H1 (cell line): ENCODE results near the gene RAB3A. TPM values are rescaled to one million over a fixed set of nuclear protein-coding genes. Genes with fewer than 3 reads are reported as not detected.

ENCODE experiments used
- CTCF ChIA-PET: fragments of 300-600 bp; sonication (Branson Sonifier 250); formaldehyde crosslinking; loops from one replicate; lab custom pipeline; 2021; ENCODE audit not compliant: partially characterized antibody; lab: Charles Lee
- POLR2A ChIA-PET: fragments of 300-600 bp; sonication (Branson Sonifier 250); formaldehyde crosslinking; loops from one replicate; lab custom pipeline; 2021; ENCODE audit warnings: inconsistent platforms; ENCODE audit not compliant: partially characterized antibody; lab: Charles Lee
- DNase-seq, 2 experiments: peaks; one replicate each; pipeline versions ENCODE4 v3.0.0 to v3.0.0-alpha.2; 2010 to 2022; ENCODE audit warnings: low spot score in 2 of 2, low read depth in 1 of 2, mixed read lengths in 1 of 2
- FAIRE-seq: peaks from 2 replicates; lab custom pipeline; 2011; peaks lifted over from hg19 to GRCh38; lab: Jason Lieb, UNC
- H2AFZ ChIP-seq: 2 replicates; pipeline ENCODE4 v1.8.1; 2012; ENCODE audit warnings: low read length, inconsistent platforms
- H2AK5ac ChIP-seq: 2 replicates; pipeline ENCODE4 v1.6.1; 2013; ENCODE audit warnings: low read depth, low read length
- H2BK120ac ChIP-seq: replicated peaks from 2 replicates; pipeline ENCODE3; 2013; ENCODE audit warnings: low read depth, low read length, inconsistent platforms
- H2BK12ac ChIP-seq: 2 replicates; pipeline ENCODE4 v1.6.1; 2013; ENCODE audit warnings: low read depth, low read length
- H2BK15ac ChIP-seq: 2 replicates; pipeline ENCODE4 v1.6.1; 2013; ENCODE audit warnings: low read length
- H2BK20ac ChIP-seq: 2 replicates; pipeline ENCODE4 v1.6.1; 2013; ENCODE audit warnings: low read length
- H2BK5ac ChIP-seq: 2 replicates; pipeline ENCODE4 v1.6.1; 2013; ENCODE audit warnings: low read depth, low read length
- H3K14ac ChIP-seq: 2 replicates; pipeline ENCODE4 v1.6.1; 2013; ENCODE audit warnings: inconsistent platforms; ENCODE audit not compliant: insufficient read length
- H3K18ac ChIP-seq: 2 replicates; pipeline ENCODE4 v1.6.1; 2013; ENCODE audit warnings: low read length; ENCODE audit errors: extremely low read depth
- H3K23ac ChIP-seq: 2 replicates; pipeline ENCODE4 v1.6.1; 2013; ENCODE audit warnings: inconsistent platforms; ENCODE audit not compliant: insufficient read length
- H3K23me2 ChIP-seq: 2 replicates; pipeline ENCODE4 v1.6.1; 2013; ENCODE audit warnings: low read depth, low read length
- H3K27ac ChIP-seq: 2 replicates; pipeline ENCODE4 v1.6.1; 2011; ENCODE audit warnings: low read depth, low read length, inconsistent platforms
- H3K27me3 ChIP-seq, 4 experiments: replicated peaks in 1 of 4; 1 replicate in 1 of 4; 2 replicates in 3 of 4; pipeline versions ENCODE4 v1.6.1 to v1.8.1; 2011 to 2013; ENCODE audit warnings: low read length in 3 of 4, mild to moderate bottlenecking in 3 of 4, inconsistent platforms in 2 of 4, mixed read lengths in 2 of 4, moderate library complexity in 1 of 4; ENCODE audit not compliant: control insufficient read depth in 3 of 4, insufficient read depth in 3 of 4; ENCODE audit errors: extremely low read depth in 1 of 4
- H3K36me3 ChIP-seq, 4 experiments: 2 replicates each; pipeline versions ENCODE4 v1.6.1 to v1.8.1; 2011 to 2013; ENCODE audit warnings: mild to moderate bottlenecking in 4 of 4, low read length in 3 of 4, moderate library complexity in 2 of 4, control low read depth in 1 of 4, inconsistent platforms in 1 of 4; ENCODE audit not compliant: insufficient read depth in 4 of 4, control insufficient read depth in 2 of 4
- H3K4ac ChIP-seq: replicated peaks from 2 replicates; pipeline ENCODE3; 2013; ENCODE audit warnings: low read length, low read depth, mixed read lengths, inconsistent platforms; ENCODE audit not compliant: insufficient read length
- H3K4me1 ChIP-seq, 4 experiments: replicated peaks in 1 of 4; 1 replicate in 1 of 4; 2 replicates in 3 of 4; pipeline versions ENCODE4 v1.6.1 to v1.8.1; 2011 to 2013; ENCODE audit warnings: low read length in 3 of 4, inconsistent platforms in 2 of 4, mixed read lengths in 1 of 4; ENCODE audit not compliant: insufficient read depth in 4 of 4, control insufficient read depth in 3 of 4
- H3K4me2 ChIP-seq, 2 experiments: 2 replicates each; pipeline versions ENCODE4 v1.6.1 to v1.8.1; 2011 to 2013; ENCODE audit warnings: low read depth in 2 of 2, low read length in 2 of 2, control low read depth in 1 of 2, inconsistent platforms in 1 of 2, mild to moderate bottlenecking in 1 of 2; ENCODE audit not compliant: insufficient read depth in 1 of 2
- H3K4me3 ChIP-seq, 4 experiments: fragments of 200-600, 300-600 bp in 1 of 4; sonication (generic), shearing (Covaris generic), sonication (Bioruptor Twin) in 1 of 4; 2 replicates each; pipeline versions ENCODE4 v1.5.1 to v1.8.1; 2011 to 2016; ENCODE audit warnings: low read length in 4 of 4, low read depth in 3 of 4, control low read depth in 2 of 4, inconsistent platforms in 2 of 4, mild to moderate bottlenecking in 2 of 4, mixed read lengths in 1 of 4, moderate library complexity in 1 of 4; ENCODE audit not compliant: insufficient read depth in 2 of 4; ENCODE audit errors: extremely low read depth in 1 of 4
- H3K56ac ChIP-seq: replicated peaks from 2 replicates; pipeline ENCODE3; 2013; ENCODE audit warnings: low read depth, mild to moderate bottlenecking, mixed read lengths, low read length, inconsistent platforms; ENCODE audit not compliant: insufficient read length
- H3K79me1 ChIP-seq: 2 replicates; pipeline ENCODE4 v1.6.1; 2013; ENCODE audit warnings: low read depth, low read length, control low read depth
- H3K79me2 ChIP-seq, 2 experiments: 2 replicates each; pipeline versions ENCODE4 v1.6.1 to v1.8.1; 2012 to 2013; ENCODE audit warnings: low read length in 2 of 2, mild to moderate bottlenecking in 2 of 2, inconsistent platforms in 1 of 2; ENCODE audit not compliant: insufficient read depth in 2 of 2, control insufficient read depth in 1 of 2
- H3K9ac ChIP-seq, 4 experiments: replicated peaks in 1 of 4; 1 replicate in 1 of 4; 2 replicates in 3 of 4; pipeline versions ENCODE4 v1.6.1 to v1.8.1; 2011 to 2013; ENCODE audit warnings: low read depth in 3 of 4, low read length in 3 of 4, control low read depth in 2 of 4, mild to moderate bottlenecking in 2 of 4, moderate library complexity in 2 of 4, inconsistent platforms in 1 of 4; ENCODE audit errors: extremely low read depth in 1 of 4
- H3K9me3 ChIP-seq, 2 experiments: 2 replicates each; pipeline versions ENCODE4 v1.6.1 to v1.8.1; 2012 to 2013; ENCODE audit warnings: mild to moderate bottlenecking in 2 of 2, moderate library complexity in 2 of 2, control low read depth in 1 of 2, inconsistent platforms in 1 of 2, low read depth in 1 of 2, low read length in 1 of 2, mixed read lengths in 1 of 2; ENCODE audit not compliant: insufficient read depth in 2 of 2
- H4K20me1 ChIP-seq, 2 experiments: replicated peaks in 1 of 2; 2 replicates each; pipeline versions ENCODE3 to v1.8.1; 2011 to 2013; ENCODE audit warnings: inconsistent platforms in 2 of 2, low read length in 2 of 2, mild to moderate bottlenecking in 1 of 2; ENCODE audit not compliant: insufficient read depth in 2 of 2, control insufficient read depth in 1 of 2
- H4K5ac ChIP-seq: 2 replicates; pipeline ENCODE4 v1.6.1; 2013; ENCODE audit warnings: low read length, low read depth, mixed read lengths, inconsistent platforms; ENCODE audit not compliant: insufficient read length
- H4K8ac ChIP-seq: 2 replicates; pipeline ENCODE4 v1.8.0; 2013; ENCODE audit warnings: mild to moderate bottlenecking, moderate library complexity, low read length, inconsistent platforms; ENCODE audit not compliant: insufficient read depth; ENCODE audit errors: extremely low read depth
- H4K91ac ChIP-seq: replicated peaks from 2 replicates; pipeline ENCODE3; 2013; ENCODE audit warnings: low read length, mixed read lengths, inconsistent platforms; ENCODE audit not compliant: insufficient read length
- BACH1 ChIP-seq: IDR thresholded peaks from 2 replicates; pipeline ENCODE4 v1.6.1; 2012; ENCODE audit warnings: low read length, improper control_type of control experiment
- CHD2 ChIP-seq: IDR thresholded peaks from 2 replicates; pipeline ENCODE4 v1.6.1; 2012; ENCODE audit warnings: low read length, improper control_type of control experiment
- CTBP2 ChIP-seq: IDR thresholded peaks from 2 replicates; pipeline ENCODE4 v1.7.0; 2011; ENCODE audit warnings: borderline replicate concordance, mild to moderate bottlenecking, moderate library complexity, mixed read lengths, low read length; ENCODE audit not compliant: insufficient read depth, insufficient read length
- EP300 ChIP-seq, 2 experiments: IDR thresholded peaks; 1 replicate in 1 of 2; 2 replicates in 1 of 2; pipeline ENCODE4 v1.6.1; 2011 to 2012; ENCODE audit warnings: low read depth in 2 of 2, low read length in 2 of 2, mild to moderate bottlenecking in 2 of 2, borderline replicate concordance in 1 of 2, inconsistent platforms in 1 of 2, moderate library complexity in 1 of 2
- KDM1A ChIP-seq: fragments of 200-600, 300-600 bp; sonication (generic); IDR thresholded peaks from 2 replicates; pipeline ENCODE4 v1.7.1; 2016; ENCODE audit warnings: mild to moderate bottlenecking, low read length, borderline replicate concordance
- MAX ChIP-seq: IDR thresholded peaks from 2 replicates; pipeline ENCODE4 v1.6.1; 2012; ENCODE audit warnings: inconsistent platforms
- SIN3A ChIP-seq, 2 experiments: IDR thresholded peaks in 1 of 2; conservative IDR thresholded peaks in 1 of 2; 2 replicates each; pipeline ENCODE4 v1.6.1; 2011 to 2012; ENCODE audit warnings: low read length in 2 of 2, improper control_type of control experiment in 1 of 2, low read depth in 1 of 2, mild to moderate bottlenecking in 1 of 2
- SP1 ChIP-seq: IDR thresholded peaks from 2 replicates; pipeline ENCODE4 v1.6.1; 2011; ENCODE audit warnings: low read depth, low read length
- TAF7 ChIP-seq: optimal IDR thresholded peaks from 2 replicates; pipeline ENCODE3; 2011; ENCODE audit warnings: low read depth, mild to moderate bottlenecking, inconsistent platforms, low read length, moderate library complexity, borderline replicate concordance
- TEAD4 ChIP-seq: IDR thresholded peaks from 2 replicates; pipeline ENCODE4 v1.6.1; 2012; ENCODE audit warnings: low read depth, low read length, inconsistent platforms, mixed read lengths
- YY1 ChIP-seq: IDR thresholded peaks from 2 replicates; pipeline ENCODE4 v1.6.1; 2011; ENCODE audit warnings: low read depth, mild to moderate bottlenecking, low read length
- WGBS, 2 experiments: shearing (Covaris generic) in 1 of 2; methylation state at CpG; one replicate each; pipeline versions ENCODE4 v1.1.6 to v1.1.7; 2013 to 2015; ENCODE audit warnings: low lambda C conversion rate in 2 of 2, mixed read lengths in 2 of 2, inconsistent platforms in 1 of 2, low coverage in 1 of 2, missing lambda C conversion rate in 1 of 2; ENCODE audit not compliant: insufficient replicate concordance in 2 of 2, insufficient coverage in 1 of 2, insufficient read length in 1 of 2; ENCODE audit errors: extremely low coverage in 1 of 2, missing lambda C conversion rate in 1 of 2; 5-methylcytosine and 5-hydroxymethylcytosine counted together
- polyA plus RNA-seq, 7 experiments: library from polyadenylated mRNA; depleted of rRNA in 3 of 7; stranded (reverse) in 5 of 7; unstranded in 2 of 7; fragments of >200 nt in 5 of 7; fragments of 200-250 nt in 2 of 7; gene quantifications; 1 replicate in 5 of 7; 2 replicates in 1 of 7; 4 replicates in 1 of 7; pipeline versions ENCODE4 v1.2.1 to v1.2.3, GENCODE V29; 2011 to 2013; ENCODE audit warnings: missing spikeins in 2 of 7, mixed read lengths in 2 of 7
- total RNA-seq: library from RNA; stranded (reverse); fragmentation: NEBNext Ultra II Directional; extraction: Animal tissue kit (Norgen Biotek cat#: 25700); gene quantifications from 2 replicates; pipeline ENCODE4 v1.2.1, GENCODE V29; 2021

The RAB3A gene
- total and polyA plus RNA-seq, 2 of the 8 experiments (the other 6 are each of a cell fraction or from before 2014, with no cell fraction given) = 13.6 to 14.2 TPM

GRCh38 chr19:18202778-18203407, 949 bp downstream of the RAB3A start:
- H2AFZ ChIP-seq = no peak overlapping the region
- TF ChIP-seq CHD2 = no peak
- TF ChIP-seq YY1 = 0 out of 2 replicates have a peak, but pooled peaks have one; percentile 32
- TF ChIP-seq TAF7 = no peak
- 0 out of 2 replicates have a peak, but pooled peaks have one; percentile 30 for TF ChIP-seq SP1
- TF ChIP-seq CTBP2 = no peak
- TF ChIP-seq MAX = peak; percentile 93
- peak; percentile 92; the same call in 1 of the 2 replicates for TF ChIP-seq KDM1A
- TF ChIP-seq TEAD4 = no peak
- no peak for TF ChIP-seq EP300 (IDR thresholded peaks at IDR 0.05; ENCODE audit: borderline replicate concordance in 1 of 2, low read depth in 2 of 2, low read length in 2 of 2)
- TF ChIP-seq BACH1 = no peak; the same call in 1 of the 2 replicates
- TF ChIP-seq SIN3A (conservative IDR thresholded peaks at IDR 0.05 in 1 of 2, IDR thresholded peaks at IDR 0.05 in 1 of 2; ENCODE audit: low read depth in 1 of 2, low read length in 2 of 2) = no peak

More at GRCh38 chr19:18202778-18203407, 949 bp downstream of the RAB3A start:
- Histone ChIP-seq H3K4me3 (peak overlapping the region; percentile 56 to 81 (median 74)), H3K23me2 (peaks cover 12% of the 10 kb centered on the region), H3K9ac (peak overlapping the region in 3 of 4 experiments; percentile 31 to 42 (median 37); a peak in 3 of 7 replicates), H2BK20ac (0 out of 2 replicates have a peak overlapping the region, but pooled peaks have one; percentile 48), H2AK5ac (no peak overlapping the region), H3K23ac (no peak overlapping the region), H3K56ac (no peak overlapping the region), H4K8ac (no peak overlapping the region), H3K9me3 (no peaks in the 10 kb centered on the region), H3K18ac (peak overlapping the region; percentile 84), H3K4me2 (peak overlapping the region; percentile 79 to 92), H2BK120ac (no peak overlapping the region), H2BK5ac (peak overlapping the region; percentile 4; the same call in 1 of the 2 replicates), H3K4ac (no peak overlapping the region), H3K4me1 (peaks cover 0 to 11% (median 7%) of the 10 kb centered on the region in 4 experiments; a peak in 5 of 7 replicates), H3K27me3 (no peaks in the 10 kb centered on the region; a peak in 1 of 7 replicates), H3K14ac (no peak overlapping the region), H4K91ac (peak overlapping the region; percentile 63), H2BK12ac (peak overlapping the region; percentile 3; the same call in 1 of the 2 replicates), H3K27ac (no peak overlapping the region), H4K20me1 (peaks cover 1 to 15% of the 10 kb centered on the region in 2 experiments), H3K79me1 (peaks cover 5% of the 10 kb centered on the region), H3K79me2 (0 out of 4 replicates have a peak, but pooled peaks cover 0 to 4% of the 10 kb centered on the region in 2 experiments), H4K5ac (no peak overlapping the region), H2BK15ac (peak overlapping the region; percentile 2; the same call in 1 of the 2 replicates), H3K36me3 (peaks cover 6 to 8% (median 7%) of the 10 kb centered on the region in 4 experiments; a peak in 6 of 8 replicates)
- FAIRE-seq (no peak), DNase-seq (peak in 1 of 2 experiments; percentile 80)
- POLR2A ChIA-PET = interaction anchor here (1.0 to 4.1 kb wide), 5 partner anchors 9 to 113 kb away, joined by 3 to 59 read pairs (median 3); no protein-coding TSS in a partner anchor
- CTCF ChIA-PET = interaction anchor here (1.2 to 11.5 kb wide), 5 partner anchors 11 to 49 kb away, joined by 3 to 305 read pairs (median 18); partner anchors contain the start of gene PDE4C
- 17% methylated on average over 28 of the region's 32 CpGs; no CpG with 5 or more reads in 1 of the 2 experiments for WGBS, 2 experiments
